NCI-H2171 treated with DMSO at 0.1 percent for 48 hours (cell line): Measurements from ENCODE around the gene TGFBR3.

Experiments used
- DNase-seq: peaks from one replicate; lab custom pipeline; 2025; lab: John Stamatoyannopoulos, UW

TGFBR3 gene

DNA sequence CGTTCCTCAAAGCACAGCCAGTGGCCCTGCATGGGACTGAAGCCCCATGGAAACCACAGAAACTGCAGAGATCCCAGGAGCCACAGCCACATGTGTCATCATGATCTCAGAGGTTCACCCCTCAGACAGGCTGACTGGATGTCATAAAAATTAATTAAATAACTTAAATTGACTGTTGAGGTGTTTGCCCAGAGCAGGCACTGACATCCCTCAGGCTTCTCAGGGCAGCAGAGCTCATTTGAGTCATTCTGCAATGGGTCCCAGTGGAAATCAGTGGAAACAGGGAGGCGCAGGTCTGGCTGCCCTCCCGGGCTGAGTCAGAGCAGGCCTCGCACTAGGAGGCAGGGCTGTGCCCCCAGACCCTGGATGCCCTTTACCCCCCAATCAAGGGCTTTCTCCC lies 250.2 kb downstream of the TGFBR3 start:
- DNase-seq, result no peak

DNA sequence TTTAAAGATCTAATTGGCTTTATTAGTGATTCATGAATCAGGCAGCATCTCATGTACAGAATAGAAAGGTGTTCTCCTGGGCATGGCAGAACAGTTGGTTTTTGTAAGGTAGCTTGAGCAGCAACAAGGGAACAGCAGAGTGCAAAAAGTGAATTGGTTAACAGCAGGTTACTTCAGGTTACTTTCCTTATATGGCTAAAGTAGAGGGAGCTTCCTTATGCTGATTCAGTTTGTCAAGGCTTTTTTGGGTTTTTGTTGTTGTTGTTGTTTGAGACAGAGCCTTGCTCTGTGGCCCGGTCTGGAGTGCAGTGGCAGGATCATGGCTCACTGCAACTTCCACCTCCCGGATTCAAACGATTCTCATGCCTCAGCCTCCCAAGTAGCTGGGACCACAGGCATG lies 252.5 kb downstream of the TGFBR3 start:
- no peak for DNase-seq

DNA sequence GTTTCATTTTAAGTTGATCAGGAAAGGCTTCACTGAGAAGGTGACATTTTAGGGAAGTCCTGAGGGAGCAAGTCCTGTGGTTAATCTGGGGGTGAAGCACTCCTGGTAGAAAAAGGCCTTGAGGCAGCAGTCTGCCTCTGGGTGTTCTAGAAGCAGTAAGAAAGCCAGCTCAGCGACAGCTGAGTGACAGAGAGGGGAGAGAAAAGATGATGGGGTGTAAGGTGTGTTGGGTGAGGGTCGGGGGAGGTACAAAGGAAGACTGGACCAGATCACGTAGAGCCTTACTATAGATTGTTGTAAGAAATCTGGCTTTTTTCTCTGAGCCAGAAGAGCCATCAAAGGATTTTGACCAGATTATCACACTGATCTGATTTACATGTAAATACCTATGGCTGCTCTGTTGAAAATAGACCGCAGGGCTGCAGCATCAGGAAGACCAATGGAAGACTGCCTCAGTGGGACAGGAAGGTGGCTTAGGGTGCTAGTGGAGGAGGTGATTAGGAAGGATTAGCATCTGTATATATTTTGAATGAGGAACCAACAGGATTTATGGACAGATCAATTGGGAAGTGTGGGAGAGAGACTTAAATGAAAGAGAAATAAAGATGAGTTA lies 254.1 kb downstream of the TGFBR3 start:
- DNase-seq, result no peak

DNA sequence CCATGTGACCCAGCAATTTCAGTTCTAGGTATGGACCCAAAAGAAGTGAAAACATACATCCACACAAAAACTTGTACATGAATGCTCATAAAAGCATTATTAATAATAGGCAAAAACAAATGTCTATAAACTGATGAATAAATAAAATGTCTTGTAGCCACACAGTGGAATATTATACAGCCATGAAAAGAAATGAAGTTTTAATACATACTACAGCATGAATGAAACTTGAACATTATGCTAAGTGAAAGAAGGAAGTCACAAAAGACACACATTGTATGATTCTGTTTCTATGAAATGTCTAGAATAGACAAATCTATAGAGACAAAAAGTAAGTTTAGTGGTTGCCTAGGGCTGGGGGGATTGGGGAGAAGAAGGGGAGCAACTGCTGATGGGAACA lies 255.1 kb downstream of the TGFBR3 start:
- DNase-seq, result no peak
